Tibial nerve (tissue), 4 donors: ENCODE data around the gene NRXN3.

Experiments used
- CTCF ChIP-seq, 5 experiments: fragments of 200-600 bp in 3 of 5; fragments of 450-650 bp in 2 of 5; sonication (generic) in 3 of 5; IDR thresholded peaks; one replicate each; pipeline ENCODE4 v1.5.1; 2016 to 2019; ENCODE audit warnings: antibody characterized with exemption in 5 of 5, mild to moderate bottlenecking in 3 of 5, moderate library complexity in 2 of 5
- EP300 ChIP-seq, 2 donors: sonication (generic); formaldehyde crosslinking; IDR thresholded peaks; one replicate each; pipeline ENCODE4 v1.6.1; 2017; ENCODE audit warnings: antibody characterized with exemption in 2 of 2, mild to moderate bottlenecking in 1 of 2
- POLR2A ChIP-seq, 2 donors: fragments of 450-650 bp; IDR thresholded peaks; one replicate each; pipeline ENCODE4 v1.6.1; 2017; ENCODE audit warnings: antibody characterized with exemption in 2 of 2, mild to moderate bottlenecking in 2 of 2, moderate library complexity in 2 of 2

GRCh38 chr14:78156196-78156595, 14.0 kb upstream of the NRXN3 start:
- no peak for TF ChIP-seq CTCF (IDR thresholded peaks at IDR 0.05)
- TF ChIP-seq POLR2A (IDR thresholded peaks at IDR 0.05), result no peak
- no peak for TF ChIP-seq EP300 (IDR thresholded peaks at IDR 0.05)
